Left ventricle myocardium superior (tissue), 1 donor: Measurements from ENCODE around the gene FBLIM1. TPM values are rescaled to one million over a fixed set of nuclear protein-coding genes. Genes with fewer than 3 reads are reported as not detected.

Source experiments
- ATAC-seq: fragments of 200-7000 bp; cut with Tn5 transposase; one replicate; pipeline ENCODE4 v1.9.1; 2020; ENCODE audit warnings: mild to moderate bottlenecking, moderate library complexity
- DNase-seq: peaks from one replicate; pipeline ENCODE4 v3.0.0-alpha.2; 2020
- intact Hi-C: fragments of 100-400 bp; cut with micrococcal nuclease; formaldehyde crosslinking; loops from one replicate; pipeline ENCODE4 v1.11.0; 2022
- long read RNA-seq: library from polyadenylated mRNA; unstranded; transcript quantifications from one replicate; pipeline ENCODE4 v2.0.0, GENCODE V29; 2021
- total RNA-seq: library from RNA; stranded (reverse); fragmentation: NEBNext Ultra II Directional; extraction: Animal tissue kit (Norgen Biotek cat#: 25700); gene quantifications from one replicate; pipeline ENCODE4 v1.2.1, GENCODE V29; 2021
- donor health status: DM: no; HTN: yes; CAD: no; lungs with severe emphysema.

Gene FBLIM1
- total RNA-seq = 100 TPM
- long read RNA-seq, transcript FBLIM1-202 (9 exons, 3,695 nt) = major isoform, 42 of 174 reads
- long read RNA-seq, partial matches to known transcripts = 89 of 174 reads
- long read RNA-seq, other reads (novel, unspliced or antisense) = 43 of 174 reads

GRCh38 chr1:15758343-15758931 is at the start of gene FBLIM1:
TSS of gene FBLIM1 (plus strand) at chr1:15758795. CDS start at chr1:15764984, 6,189 bp downstream.
- peak; percentile 73 for DNase-seq

DNA sequence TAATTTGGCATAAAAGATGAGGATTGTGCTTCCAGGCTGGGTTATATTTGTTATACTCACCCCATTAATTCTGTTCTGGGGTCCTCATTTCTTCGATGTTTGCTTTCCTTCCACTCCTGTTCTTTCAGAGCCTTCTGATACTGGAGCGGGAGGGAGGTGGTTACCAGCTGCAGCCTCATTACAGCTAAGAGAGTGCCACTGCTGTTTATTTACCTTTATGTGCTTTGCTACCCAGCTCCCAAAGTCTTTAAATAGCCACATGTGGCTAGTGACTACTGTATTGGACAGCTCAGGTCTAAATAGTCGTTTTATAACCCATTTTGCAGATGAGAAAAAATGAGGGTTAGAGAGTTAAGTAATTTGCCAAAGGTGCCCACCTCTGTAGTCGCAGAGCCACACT is 49.4 kb upstream of the FBLIM1 start:
- DNase-seq (no peak), ATAC-seq (no peak)
- intact Hi-C loops = no loop called here

More at GRCh38 chr1:15758343-15758931, at the start of gene FBLIM1:
- ATAC-seq = peak; percentile 42
- intact Hi-C loops = no loop called here

DNA sequence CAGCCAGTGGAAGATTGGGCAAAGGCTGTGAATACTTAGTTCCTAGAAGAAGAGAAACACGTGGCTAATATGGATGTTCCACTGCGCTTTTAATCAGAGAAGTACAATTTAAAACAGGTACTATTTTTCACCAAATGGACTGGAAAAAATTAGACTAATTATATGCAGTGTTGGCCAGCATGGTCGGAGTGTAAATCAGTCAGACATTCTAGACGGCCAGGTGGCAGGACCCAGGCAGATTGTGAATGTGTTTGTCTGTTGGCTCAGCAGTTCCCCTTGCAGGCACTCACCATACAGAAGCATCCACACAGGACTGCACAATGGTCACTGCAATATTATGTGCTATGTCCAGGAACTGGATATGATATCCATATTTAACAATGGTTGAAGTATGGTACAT is 46.4 kb upstream of the FBLIM1 start:
- intact Hi-C loops = no loop called here
- ATAC-seq (no peak), DNase-seq (no peak)

- intact Hi-C loops = no loop called here
- ATAC-seq = peak; percentile 80
- DNase-seq = peak; percentile 68
Observed at GRCh38 chr1:15714406-15715136, 44.0 kb upstream of the FBLIM1 start.

GRCh38 chr1:15717418-15718125 is 41.0 kb upstream of the FBLIM1 start:
- intact Hi-C loops = no loop called here

DNA sequence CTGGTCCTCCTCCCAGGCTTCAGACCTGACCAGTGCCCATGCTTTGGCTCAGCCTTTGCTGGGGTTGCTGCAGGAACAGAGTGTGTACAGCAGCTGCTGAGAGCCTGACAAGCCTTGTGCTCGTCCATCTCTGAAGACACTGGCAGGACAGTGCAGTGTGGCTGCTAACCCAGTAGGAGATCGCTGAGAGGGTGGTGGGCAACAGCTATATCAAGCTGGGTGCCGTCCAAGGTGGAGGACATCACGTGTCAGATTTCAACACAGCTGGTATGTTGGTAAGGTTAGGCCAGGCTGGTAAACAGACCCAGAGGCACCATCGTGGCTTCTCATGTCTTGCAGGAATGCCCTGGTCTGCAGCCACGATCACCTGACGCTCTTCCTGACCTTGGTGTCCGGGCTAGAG is 40.4 kb upstream of the FBLIM1 start:
- intact Hi-C loops = no loop called here
- ATAC-seq (peak; percentile 45), DNase-seq (peak; percentile 59)

More at GRCh38 chr1:15717418-15718125, 41.0 kb upstream of the FBLIM1 start:
- DNase-seq (peak; percentile 63), ATAC-seq (peak; percentile 32)

- ATAC-seq (no peak), DNase-seq (no peak)
- intact Hi-C loops = no loop called here
Observed at GRCh38 chr1:15719381-15720120, 39.0 kb upstream of the FBLIM1 start.

DNA sequence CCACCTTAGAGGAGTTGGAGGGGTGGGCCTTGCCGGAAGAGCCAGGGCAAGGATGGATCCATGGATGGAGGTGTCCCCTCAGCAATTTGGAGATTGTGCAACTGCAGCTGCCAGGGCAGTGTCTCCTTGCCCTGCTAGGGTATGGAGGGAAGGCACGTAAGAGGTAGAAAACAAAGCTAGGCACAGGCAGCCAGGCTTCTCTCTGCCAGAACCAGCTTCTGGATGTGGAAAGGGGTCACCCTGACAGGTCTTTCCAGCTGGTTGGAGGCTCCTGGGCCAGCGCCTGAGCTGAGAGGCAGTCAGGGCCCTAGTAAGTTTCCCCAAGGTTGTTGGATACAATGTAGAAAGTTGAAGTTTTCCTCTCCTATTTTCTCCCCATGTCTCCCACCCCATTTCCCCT is 37.7 kb upstream of the FBLIM1 start:
- peak; percentile 57 for DNase-seq
- peak; percentile 60 for ATAC-seq
- intact Hi-C loops = no loop called here

- ATAC-seq (no peak), DNase-seq (no peak)
- intact Hi-C loops = no loop called here
Observed at GRCh38 chr1:15722411-15722810, 36.2 kb upstream of the FBLIM1 start.

DNA sequence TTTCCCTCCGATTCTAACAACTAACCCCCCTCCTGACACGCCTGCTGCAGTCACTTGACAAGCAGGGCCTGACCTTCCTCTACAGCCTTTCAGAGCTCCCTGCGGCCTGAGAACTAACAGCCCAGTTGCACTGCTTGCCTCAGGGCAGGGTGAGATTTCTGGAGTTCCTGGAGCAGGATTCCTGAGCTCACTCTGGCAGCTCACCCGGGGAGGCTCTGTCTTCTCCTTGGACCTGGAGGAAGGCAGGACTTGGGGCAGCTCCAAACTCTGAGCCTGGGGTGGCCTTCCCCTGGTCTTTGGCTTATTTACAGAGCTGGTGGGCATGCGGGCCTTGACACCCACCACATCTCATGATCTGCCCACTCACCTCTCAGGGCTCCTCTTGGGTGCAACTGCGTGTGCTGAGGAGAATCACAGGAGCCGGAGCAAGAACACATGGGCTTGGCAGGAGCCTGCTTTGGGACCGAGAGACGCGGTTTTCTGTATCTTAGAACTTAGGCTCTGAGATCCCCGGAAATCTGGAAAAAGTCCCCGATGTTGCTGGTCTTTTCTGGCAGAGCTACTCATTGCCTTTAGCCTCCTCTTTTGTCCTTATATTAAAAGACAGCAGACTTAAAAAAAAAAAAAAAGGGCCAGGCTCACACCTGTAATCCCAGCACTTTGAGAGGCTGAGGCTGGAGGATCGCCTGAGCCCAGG is 35.6 kb upstream of the FBLIM1 start:
- DNase-seq = no peak
- intact Hi-C loops = no loop called here
- no peak for ATAC-seq

DNA sequence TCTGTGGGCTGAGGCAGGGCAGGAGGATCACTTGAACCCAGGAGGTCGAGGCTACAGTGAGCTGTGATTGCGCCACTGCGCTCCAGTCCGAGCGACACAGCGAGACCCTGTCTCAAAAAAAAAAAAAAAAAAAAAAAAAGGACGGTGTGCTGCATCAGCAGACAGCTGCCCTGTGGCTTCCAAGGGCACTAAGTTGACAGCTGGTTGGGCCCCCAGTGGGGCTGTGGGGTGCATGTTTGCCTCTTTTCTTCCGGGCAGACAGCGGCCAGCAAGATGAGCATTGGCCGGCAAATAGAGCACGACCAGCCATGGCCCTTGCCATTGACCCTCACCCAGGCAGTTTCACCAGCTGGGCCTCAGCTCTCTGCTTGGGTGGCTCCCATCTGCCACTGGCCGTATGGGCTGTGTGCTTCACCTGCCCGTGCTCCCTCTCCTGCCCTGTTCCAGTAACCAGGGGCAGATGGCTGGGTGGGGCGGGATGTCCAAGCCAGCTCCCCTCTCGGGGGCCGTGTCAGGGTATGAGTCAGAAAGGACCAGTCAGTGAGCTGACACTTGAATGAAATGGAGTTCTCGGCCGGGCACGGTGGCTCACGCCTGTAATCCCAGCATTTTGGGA is 34.9 kb upstream of the FBLIM1 start:
- intact Hi-C loops = no loop called here
- DNase-seq (no peak), ATAC-seq (no peak)

- intact Hi-C loops = no loop called here
- ATAC-seq (no peak), DNase-seq (no peak)
Observed at GRCh38 chr1:15724949-15725880, 33.4 kb upstream of the FBLIM1 start.

GRCh38 chr1:15726508-15726907 is 32.1 kb upstream of the FBLIM1 start:
- no peak for DNase-seq
- ATAC-seq = no peak
- intact Hi-C loops = no loop called here

- intact Hi-C loops = no loop called here
- peak; percentile 48 for DNase-seq
- peak; percentile 18 for ATAC-seq
Observed at GRCh38 chr1:15727021-15727420, 31.6 kb upstream of the FBLIM1 start.

- DNase-seq (peak; percentile 42), ATAC-seq (no peak)
- intact Hi-C loops = no loop called here
Observed at GRCh38 chr1:15727424-15727823, 31.2 kb upstream of the FBLIM1 start.

DNA sequence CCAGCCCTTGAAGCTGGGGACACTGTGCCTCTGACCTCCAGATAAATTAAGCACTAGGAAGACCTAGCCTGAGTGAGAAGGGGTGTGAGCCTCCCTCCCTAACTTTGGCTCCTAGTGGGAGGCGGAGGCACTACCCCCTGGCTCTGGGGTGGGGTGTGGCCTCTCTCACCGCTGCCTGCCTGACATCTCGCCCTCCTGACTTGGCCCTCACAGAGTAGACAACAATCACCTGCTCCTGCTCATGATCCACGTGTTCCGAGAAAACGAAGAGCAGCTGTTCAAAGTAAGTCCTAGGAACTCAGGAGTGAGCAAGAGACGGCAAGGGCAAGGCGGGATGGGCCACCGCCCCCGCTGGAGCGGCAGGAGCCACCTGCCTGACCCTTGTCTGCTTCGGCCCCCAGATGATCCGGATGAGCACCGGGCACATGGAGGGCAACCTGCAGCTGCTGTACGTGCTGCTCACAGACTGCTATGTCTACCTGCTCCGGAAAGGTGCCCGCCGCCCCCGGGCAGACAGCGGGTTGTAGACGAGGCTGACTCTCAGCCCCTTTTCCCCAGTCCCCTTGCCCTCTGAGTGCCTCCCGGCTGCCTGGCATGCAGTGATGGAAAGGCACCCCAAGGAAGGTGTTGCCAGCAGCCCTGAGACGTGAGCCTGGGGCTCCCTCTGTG is 30.6 kb upstream of the FBLIM1 start:
- peak; percentile 73 for ATAC-seq
- intact Hi-C loops = no loop called here
- DNase-seq = no peak
